Measurements from ENCODE around the gene ZNF133.

Gene ZNF133

GRCh38 chr20:18289306-18289705, 979 bp downstream of the ZNF133 start (continued):
- TF ChIP-seq TSHZ2 (CRISPR knock-in tag; IDR thresholded peaks at IDR 0.05) (no peak), ZFP30 (CRISPR knock-in tag; IDR thresholded peaks at IDR 0.05) (no peak), ISL1 (CRISPR knock-in tag; IDR thresholded peaks at IDR 0.05) (no peak), POU6F1 (CRISPR knock-in tag; IDR thresholded peaks at IDR 0.05; ENCODE audit: borderline replicate concordance, low read depth) (no peak), ZC3H10 (CRISPR knock-in tag; IDR thresholded peaks at IDR 0.05) (no peak), ZNF8 (CRISPR knock-in tag; IDR thresholded peaks at IDR 0.05) (no peak), RARB (CRISPR knock-in tag; IDR thresholded peaks at IDR 0.05) (no peak), ZFP3 (CRISPR knock-in tag; IDR thresholded peaks at IDR 0.05) (no peak)

GRCh38 chr20:18299364-18299763, 11.0 kb downstream of the ZNF133 start:
- TF ChIP-seq ISL1 (CRISPR knock-in tag; IDR thresholded peaks at IDR 0.05) (no peak), PPARA (CRISPR knock-in tag; IDR thresholded peaks at IDR 0.05; ENCODE audit: borderline replicate concordance) (no peak)
- TF ChIP-seq, protein P1, sequence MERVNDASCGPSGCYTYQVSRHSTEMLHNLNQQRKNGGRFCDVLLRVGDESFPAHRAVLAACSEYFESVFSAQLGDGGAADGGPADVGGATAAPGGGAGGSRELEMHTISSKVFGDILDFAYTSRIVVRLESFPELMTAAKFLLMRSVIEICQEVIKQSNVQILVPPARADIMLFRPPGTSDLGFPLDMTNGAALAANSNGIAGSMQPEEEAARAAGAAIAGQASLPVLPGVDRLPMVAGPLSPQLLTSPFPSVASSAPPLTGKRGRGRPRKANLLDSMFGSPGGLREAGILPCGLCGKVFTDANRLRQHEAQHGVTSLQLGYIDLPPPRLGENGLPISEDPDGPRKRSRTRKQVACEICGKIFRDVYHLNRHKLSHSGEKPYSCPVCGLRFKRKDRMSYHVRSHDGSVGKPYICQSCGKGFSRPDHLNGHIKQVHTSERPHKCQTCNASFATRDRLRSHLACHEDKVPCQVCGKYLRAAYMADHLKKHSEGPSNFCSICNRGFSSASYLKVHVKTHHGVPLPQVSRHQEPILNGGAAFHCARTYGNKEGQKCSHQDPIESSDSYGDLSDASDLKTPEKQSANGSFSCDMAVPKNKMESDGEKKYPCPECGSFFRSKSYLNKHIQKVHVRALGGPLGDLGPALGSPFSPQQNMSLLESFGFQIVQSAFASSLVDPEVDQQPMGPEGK (CRISPR knock-in tag; IDR thresholded peaks at IDR 0.05; ENCODE audit: borderline replicate concordance) = no peak
- no peak for ATAC-seq

GRCh38 chr20:18304618-18305017, 16.3 kb downstream of the ZNF133 start:
- ATAC-seq = no peak
- TF ChIP-seq POU6F1 (CRISPR knock-in tag; IDR thresholded peaks at IDR 0.05; ENCODE audit: borderline replicate concordance, low read depth) (no peak), TSHZ2 (CRISPR knock-in tag; IDR thresholded peaks at IDR 0.05) (no peak), ZFP30 (CRISPR knock-in tag; IDR thresholded peaks at IDR 0.05) (no peak), ZNF565 (CRISPR knock-in tag; conservative IDR thresholded peaks at IDR 0.05; ENCODE audit: low read depth) (no peak), ARNTL (CRISPR knock-in tag; IDR thresholded peaks at IDR 0.05; ENCODE audit: borderline replicate concordance, low read depth) (no peak), SNAI2 (CRISPR knock-in tag; IDR thresholded peaks at IDR 0.05) (no peak), GLIS3 (CRISPR knock-in tag; IDR thresholded peaks at IDR 0.05) (no peak), ZFP3 (CRISPR knock-in tag; IDR thresholded peaks at IDR 0.05) (no peak)
- TF ChIP-seq, protein P1 (CRISPR knock-in tag; IDR thresholded peaks at IDR 0.05; ENCODE audit: borderline replicate concordance) = no peak
